K562 (cell line): ENCODE measurements around the gene RFC2. TPM values are rescaled to one million over a fixed set of nuclear protein-coding genes. Genes with fewer than 3 reads are reported as not detected.

Experiments used
- ATAC-seq: fragments of 200-7000 bp; cut with Tn5 transposase; 3 replicates; pipeline ENCODE4 v1.9.1; 2020; ENCODE audit warnings: moderate library complexity
- BruUV-seq: library from RNA; stranded (reverse); fragments of 400-500 nt; replicated peaks from 2 replicates; lab custom pipeline; 2021; lab: Mats Ljungman, UMichigan
- CTCF ChIA-PET: fragments of 300-600 bp; formaldehyde crosslinking; extraction: SDS; loops from one replicate; lab custom pipeline; 2021; ENCODE audit warnings: low intra/inter-chr PET ratio; lab: Yijun Ruan, JAX
- POLR2A ChIA-PET: fragments of 300-600, 350-650 bp; sonication (Branson Sonifier 250); formaldehyde crosslinking; extraction: SDS; loops from one replicate; lab custom pipeline; 2021; ENCODE audit warnings: antibody characterized with exemption, inconsistent platforms; lab: Yijun Ruan, JAX
- DNase-seq, 4 experiments: peaks; one replicate each; pipeline versions ENCODE4 v3.0.0 to v3.0.0-alpha.2; 2011 to 2018; ENCODE audit warnings: low spot score in 3 of 4, mixed read lengths in 3 of 4; ENCODE audit errors: extremely low read depth in 1 of 4
- FAIRE-seq: peaks from 2 replicates; lab custom pipeline; 2011; peaks lifted over from hg19 to GRCh38; lab: Jason Lieb, UNC
- H2AFZ ChIP-seq: 2 replicates; pipeline ENCODE4 v1.6.0; 2011; ENCODE audit warnings: low read depth, low read length, control low read depth, inconsistent platforms
- H3K27ac ChIP-seq: fragments of 200-600 bp; 3 replicates; pipeline ENCODE4 v1.8.0; 2011; ENCODE audit warnings: low read depth, mild to moderate bottlenecking, control low read depth, inconsistent platforms, low read length, moderate library complexity, mixed read lengths; ENCODE audit errors: extremely low read depth
- H3K27me3 ChIP-seq, 2 experiments: fragments of 300-600 bp in 1 of 2; 2 replicates in 1 of 2; 3 replicates in 1 of 2; pipeline versions ENCODE4 v1.6.0 to v1.8.0; 2011; ENCODE audit warnings: inconsistent platforms in 2 of 2, low read length in 2 of 2, mild to moderate bottlenecking in 1 of 2, mixed read lengths in 1 of 2, moderate library complexity in 1 of 2; ENCODE audit not compliant: control insufficient read depth in 2 of 2, insufficient read depth in 2 of 2
- H3K36me3 ChIP-seq: fragments of 300-600 bp; 3 replicates; pipeline ENCODE4 v1.8.0; 2011; ENCODE audit warnings: mild to moderate bottlenecking, low read length, inconsistent platforms; ENCODE audit not compliant: control insufficient read depth, insufficient read depth
- H3K4me1 ChIP-seq, 2 experiments: fragments of 200-600 bp in 1 of 2; replicated peaks in 1 of 2; 2 replicates in 1 of 2; 3 replicates in 1 of 2; pipeline versions ENCODE4 v1.5.1 to v1.8.0; 2011; ENCODE audit warnings: inconsistent platforms in 2 of 2, low read length in 2 of 2, mild to moderate bottlenecking in 1 of 2, mixed read lengths in 1 of 2, moderate library complexity in 1 of 2; ENCODE audit not compliant: control insufficient read depth in 2 of 2, insufficient read depth in 2 of 2
- H3K4me2 ChIP-seq: 2 replicates; pipeline ENCODE4 v1.6.1; 2011; ENCODE audit warnings: low read length, control low read depth, inconsistent platforms, mixed read lengths; ENCODE audit not compliant: insufficient read depth
- H3K4me3 ChIP-seq: fragments of 200-600 bp; sonication (generic), shearing (Covaris generic); 2 replicates; pipeline ENCODE4 v1.5.1; 2016; ENCODE audit warnings: control low read depth, inconsistent platforms
- H3K79me2 ChIP-seq: fragments of 200-600 bp; 3 replicates; pipeline ENCODE4 v1.8.0; 2011; ENCODE audit warnings: low read length, inconsistent platforms; ENCODE audit not compliant: control insufficient read depth, insufficient read depth
- H3K9ac ChIP-seq, 2 experiments: 2 replicates each; pipeline versions ENCODE4 v1.6.0 to v1.6.1; 2011; ENCODE audit warnings: low read depth in 2 of 2, low read length in 2 of 2, control low read depth in 1 of 2, inconsistent platforms in 1 of 2, mild to moderate bottlenecking in 1 of 2, mixed read lengths in 1 of 2; ENCODE audit not compliant: insufficient read depth in 1 of 2
- H3K9me1 ChIP-seq: one replicate; pipeline ENCODE4 v1.6.0; 2011; ENCODE audit warnings: inconsistent platforms, mild to moderate bottlenecking, low read length, moderate library complexity; ENCODE audit not compliant: control insufficient read depth, insufficient read depth
- H3K9me3 ChIP-seq: replicated peaks from 2 replicates; pipeline ENCODE4 v1.5.1; 2011; ENCODE audit warnings: low read depth, low read length, inconsistent platforms; ENCODE audit not compliant: control insufficient read depth, insufficient read depth
- H4K20me1 ChIP-seq: replicated peaks from 2 replicates; pipeline ENCODE4 v1.6.1; 2011; ENCODE audit warnings: low read length, inconsistent platforms, mixed read lengths; ENCODE audit not compliant: control insufficient read depth, insufficient read depth
- CEBPB ChIP-seq: fragments of 450-650 bp; IDR thresholded peaks from 2 replicates; pipeline ENCODE4 v1.6.1; 2016; ENCODE audit warnings: missing genetic modification characterization, missing compliant biosample characterization
- E2F6 ChIP-seq, 2 experiments: IDR thresholded peaks; 2 replicates each; pipeline ENCODE4 v1.6.1; 2011; ENCODE audit warnings: borderline replicate concordance in 1 of 2, control low read depth in 1 of 2, low read depth in 1 of 2, low read length in 1 of 2, mild to moderate bottlenecking in 1 of 2, mixed read lengths in 1 of 2, moderate library complexity in 1 of 2; ENCODE audit not compliant: insufficient read depth in 1 of 2, insufficient read length in 1 of 2, poor library complexity in 1 of 2, severe bottlenecking in 1 of 2; ENCODE audit errors: extremely low read depth in 1 of 2
- HDGF ChIP-seq: fragments of 450-650 bp; IDR thresholded peaks from 2 replicates; pipeline ENCODE4 v1.6.1; 2016
- ID3 ChIP-seq, 2 experiments: fragments of 250-450 bp in 1 of 2; fragments of 450-650 bp in 1 of 2; sonication (Bioruptor Pico) in 1 of 2; IDR thresholded peaks; 2 replicates each; pipeline versions ENCODE4 v1.6.1 to v1.8.0; 2016 to 2021; ENCODE audit warnings: mild to moderate bottlenecking in 2 of 2, moderate library complexity in 2 of 2, missing compliant biosample characterization in 1 of 2, missing genetic modification characterization in 1 of 2
- JUND ChIP-seq, 2 experiments: IDR thresholded peaks; 2 replicates in 1 of 2; 3 replicates in 1 of 2; pipeline ENCODE4 v1.6.1; 2011; ENCODE audit warnings: borderline replicate concordance in 2 of 2, low read depth in 2 of 2, low read length in 2 of 2, improper control_type of control experiment in 1 of 2, missing biosample characterization in 1 of 2, missing genetic modification characterization in 1 of 2, missing genetic modification reagents in 1 of 2
- KLF10 ChIP-seq: fragments of 250-450 bp; sonication (Bioruptor Pico); IDR thresholded peaks from 2 replicates; pipeline ENCODE4 v1.6.1; 2021; ENCODE audit warnings: matching md5 sums
- MYNN ChIP-seq, 2 experiments: sonication (generic); formaldehyde crosslinking in 1 of 2; IDR thresholded peaks; 2 replicates each; pipeline versions ENCODE4 v1.5.0 to v1.6.1; 2016 to 2020; ENCODE audit warnings: antibody characterized with exemption in 1 of 2, missing genetic modification reagents in 1 of 2
- NUFIP1 ChIP-seq: fragments of 450-650 bp; IDR thresholded peaks from 2 replicates; pipeline ENCODE4 v1.6.1; 2018; ENCODE audit not compliant: partially characterized antibody
- STAT6 ChIP-seq: sonication (generic); formaldehyde crosslinking; IDR thresholded peaks from 2 replicates; pipeline ENCODE4 v1.8.1; 2023; ENCODE audit warnings: mild to moderate bottlenecking, missing genetic modification reagents
- TCF3 ChIP-seq: sonication (generic); formaldehyde crosslinking; IDR thresholded peaks from 2 replicates; pipeline ENCODE4 v1.4.0; 2020; ENCODE audit warnings: mild to moderate bottlenecking, missing genetic modification reagents
- ZHX1 ChIP-seq: fragments of 150-350 bp; conservative IDR thresholded peaks from 2 replicates; pipeline ENCODE4 v1.6.1; 2014; ENCODE audit warnings: low read length
- ZNF23 ChIP-seq: fragments of 250-450 bp; sonication (Bioruptor Pico); IDR thresholded peaks from 2 replicates; pipeline ENCODE4 v1.4.0; 2020; ENCODE audit warnings: mild to moderate bottlenecking
- ZNF324 ChIP-seq: fragments of 250-450 bp; sonication (Bioruptor Pico); IDR thresholded peaks from 2 replicates; pipeline ENCODE4 v1.4.0; 2020; ENCODE audit warnings: mild to moderate bottlenecking
- WGBS: fragments of 100-300 bp; shearing (Covaris generic); methylation state at CpG from one replicate; pipeline ENCODE4 v1.1.6; 2016; ENCODE audit warnings: low coverage, mixed read lengths; ENCODE audit not compliant: insufficient coverage; ENCODE audit errors: missing lambda C conversion rate; 5-methylcytosine and 5-hydroxymethylcytosine counted together
- in situ Hi-C: fragments of 300-500 bp; cut with MboI; formaldehyde crosslinking; loops from 4 replicates; pipeline ENCODE4 v1.15.0; 2018; ENCODE audit warnings: inconsistent platforms, mixed read lengths
- intact Hi-C: fragments of 100-400 bp; cut with micrococcal nuclease; formaldehyde crosslinking; loops from 2 replicates; pipeline ENCODE4 v1.14.2; 2022
- polyA plus RNA-seq, 8 experiments: library from polyadenylated mRNA; depleted of rRNA in 4 of 8; stranded (reverse) in 5 of 8; unstranded in 3 of 8; fragments of >200 nt; fragmentation: Nextera tagmentation in 2 of 8; fragmentation: Illumina TruSeq in 1 of 8; extraction: Ambion mirVana in 2 of 8; extraction: Trizol in 1 of 8; gene quantifications; 2 replicates each; pipeline versions ENCODE4 v1.2.1 to v1.2.3, GENCODE V29; 2011 to 2014; ENCODE audit warnings: inconsistent platforms in 1 of 8, missing spikeins in 1 of 8
- total RNA-seq, 7 experiments: library from RNA; depleted of rRNA in 6 of 7; stranded (reverse); fragments of >200 nt in 6 of 7; fragmentation: Illumina TruSeq in 2 of 7; extraction: Trizol in 2 of 7; gene quantifications; 2 replicates each; pipeline versions ENCODE4 v1.2.1 to v1.2.3, GENCODE V29; 2011 to 2021; ENCODE audit warnings: low replicate concordance in 1 of 7

The RFC2 gene
- total and polyA plus RNA-seq, 9 of the 15 experiments (the other 6 are each of a cell fraction or from before 2014, with no cell fraction given), result 32.5 to 161 (median 102) TPM

GRCh38 chr7:74284781-74285259 lies 30.6 kb upstream of the RFC2 start:
- intact Hi-C loops, result loop anchor here (2.0 kb wide), 1 partner anchor 14 kb away; no protein-coding TSS in a partner anchor
- H3K9ac ChIP-seq, result peak overlapping the region in 1 of 2 experiments; percentile 68; a peak in 1 of 4 replicates
- DNase-seq (peak in 1 of 4 experiments; percentile 20), FAIRE-seq (no peak), ATAC-seq (no peak)
- in situ Hi-C loops, result no loop called here
- WGBS, result 15% methylated on average over 9 of the region's 9 CpGs
- no peak overlapping the region for H3K4me3 ChIP-seq
- H3K4me1 ChIP-seq, result peaks cover 21 to 22% of the 10 kb centered on the region in 2 experiments
- BruUV-seq, result no TSS peak
- no peaks in the 10 kb centered on the region for H3K79me2 ChIP-seq
- H3K36me3 ChIP-seq, result no peaks in the 10 kb centered on the region
- peak overlapping the region; percentile 68; the same call in 1 of the 2 replicates for H2AFZ ChIP-seq
- peak overlapping the region; percentile 3; the same call in 1 of the 2 replicates for H3K4me2 ChIP-seq
- ChIA-PET CTCF (no interaction called here), POLR2A (interaction anchor here (0.6 to 1.0 kb wide), 5 partner anchors 14 to 708 kb away, joined by 3 to 7 read pairs (median 3); no protein-coding TSS in a partner anchor)
- H3K9me3 ChIP-seq, result no peaks in the 10 kb centered on the region
- H4K20me1 ChIP-seq, result no peaks in the 10 kb centered on the region
- no peaks in the 10 kb centered on the region for H3K9me1 ChIP-seq
- H3K27me3 ChIP-seq, result peaks cover 0 to under 1% of the 10 kb centered on the region in 2 experiments; a peak in 1 of 5 replicates
- no peak overlapping the region for H3K27ac ChIP-seq
- TF ChIP-seq KLF10 (CRISPR knock-in tag) (no peak), ZHX1 (no peak), MYNN (IDR thresholded peaks at IDR 0.05) (0 out of 2 replicates have a peak, but pooled peaks have one; percentile 31), MYNN (CRISPR knock-in tag; IDR thresholded peaks at IDR 0.05) (no peak), E2F6 (IDR thresholded peaks at IDR 0.05; ENCODE audit: borderline replicate concordance in 1 of 2, extremely low read depth in 1 of 2, insufficient read depth in 1 of 2, insufficient read length in 1 of 2, low read depth in 1 of 2, low read length in 1 of 2, poor library complexity in 1 of 2, severe bottlenecking in 1 of 2) (no peak), CEBPB (tag) (peak; percentile 54), STAT6 (no peak), ZNF324 (no peak), ZNF23 (CRISPR knock-in tag) (no peak), JUND (IDR thresholded peaks at IDR 0.05; ENCODE audit: borderline replicate concordance, low read depth, low read length) (no peak), JUND (tag; IDR thresholded peaks at IDR 0.05; ENCODE audit: borderline replicate concordance, low read depth, low read length) (0 out of 3 replicates have a peak, but pooled peaks have one; percentile 26), TCF3 (CRISPR knock-in tag) (0 out of 2 replicates have a peak, but pooled peaks have one; percentile 19), ID3 (CRISPR knock-in tag; IDR thresholded peaks at IDR 0.05) (no peak), ID3 (tag; IDR thresholded peaks at IDR 0.05) (0 out of 2 replicates have a peak, but pooled peaks have one; percentile 24), NUFIP1 (no peak), HDGF (no peak)
